Keratinocyte (primary cell): ENCODE measurements around the gene MIF4GD. TPM values are rescaled to one million over a fixed set of nuclear protein-coding genes. Genes with fewer than 3 reads are reported as not detected.

Source experiments
- DNase-seq: peaks from one replicate; pipeline ENCODE4 v3.0.0-alpha.2; 2011; ENCODE audit warnings: low read depth, missing footprints, low spot score
- FAIRE-seq: peaks from 2 replicates; lab custom pipeline; 2011; peaks lifted over from hg19 to GRCh38; lab: Jason Lieb, UNC
- H2AFZ ChIP-seq: 2 replicates; pipeline ENCODE4 v1.6.0; 2012; ENCODE audit warnings: low read length, control low read depth, inconsistent platforms; ENCODE audit not compliant: control insufficient read depth
- H3K27ac ChIP-seq: 2 replicates; pipeline ENCODE4 v1.5.1; 2011; ENCODE audit warnings: low read length; ENCODE audit not compliant: control insufficient read depth, insufficient read depth
- H3K27me3 ChIP-seq: 3 replicates; pipeline ENCODE4 v1.6.0; 2011; ENCODE audit warnings: low read length; ENCODE audit not compliant: control insufficient read depth, insufficient read depth; ENCODE audit errors: extremely low read depth
- H3K36me3 ChIP-seq, 2 experiments: 2 replicates in 1 of 2; 3 replicates in 1 of 2; pipeline ENCODE4 v1.5.1; 2011; ENCODE audit warnings: low read length in 2 of 2, mild to moderate bottlenecking in 1 of 2; ENCODE audit not compliant: control insufficient read depth in 2 of 2, insufficient read depth in 2 of 2; ENCODE audit errors: extremely low read depth in 1 of 2
- H3K4me1 ChIP-seq: 3 replicates; pipeline ENCODE4 v1.5.1; 2011; ENCODE audit warnings: low read length; ENCODE audit not compliant: control insufficient read depth, insufficient read depth; ENCODE audit errors: extremely low read depth
- H3K4me2 ChIP-seq: 3 replicates; pipeline ENCODE4 v1.6.0; 2011; ENCODE audit warnings: low read depth, low read length; ENCODE audit not compliant: control insufficient read depth, insufficient read depth; ENCODE audit errors: extremely low read depth
- H3K4me3 ChIP-seq, 3 experiments: fragments of 200-600 bp in 1 of 3; sonication (generic) in 1 of 3; 2 replicates in 2 of 3; 3 replicates in 1 of 3; pipeline ENCODE4 v1.5.1; 2011 to 2016; ENCODE audit warnings: low read length in 3 of 3, mild to moderate bottlenecking in 3 of 3, control low read depth in 2 of 3, inconsistent platforms in 1 of 3, low read depth in 1 of 3, mixed read lengths in 1 of 3, mixed run types in 1 of 3, moderate library complexity in 1 of 3; ENCODE audit not compliant: control insufficient read depth in 2 of 3, insufficient read depth in 2 of 3; ENCODE audit errors: extremely low read depth in 1 of 3
- H3K79me2 ChIP-seq: 2 replicates; pipeline ENCODE4 v1.6.0; 2012; ENCODE audit warnings: low read length; ENCODE audit not compliant: control insufficient read depth, insufficient read depth
- H3K9ac ChIP-seq: 3 replicates; pipeline ENCODE4 v1.6.0; 2011; ENCODE audit warnings: low read length; ENCODE audit not compliant: control insufficient read depth, insufficient read depth; ENCODE audit errors: extremely low read depth
- H3K9me1 ChIP-seq: 3 replicates; pipeline ENCODE4 v1.6.0; 2011; ENCODE audit warnings: low read length; ENCODE audit not compliant: control insufficient read depth, insufficient read depth; ENCODE audit errors: extremely low read depth
- H3K9me3 ChIP-seq: 2 replicates; pipeline ENCODE4 v1.5.1; 2012; ENCODE audit warnings: low read depth, low read length; ENCODE audit not compliant: control insufficient read depth
- H4K20me1 ChIP-seq: 3 replicates; pipeline ENCODE4 v1.6.0; 2011; ENCODE audit warnings: low read length; ENCODE audit not compliant: control insufficient read depth, insufficient read depth; ENCODE audit errors: extremely low read depth
- EZH2 ChIP-seq: IDR thresholded peaks from one replicate; pipeline ENCODE4 v1.6.1; 2012; ENCODE audit warnings: inconsistent platforms, mild to moderate bottlenecking, low read length, moderate library complexity
- dilution Hi-C: fragments of 300-500 bp; cut with MboI; formaldehyde crosslinking; loops from one replicate; pipeline ENCODE4 v1.7.0; 2020; ENCODE audit warnings: low sequenced_read_pairs; ENCODE audit not compliant: extremely low pct_ligation_motif_present
- polyA plus RNA-seq, 5 experiments: library from polyadenylated mRNA; depleted of rRNA in 3 of 5; stranded (reverse) in 3 of 5; stranded (forward) in 1 of 5; unstranded in 1 of 5; fragments of >200 nt; gene quantifications; 1 replicate in 1 of 5; 2 replicates in 3 of 5; 3 replicates in 1 of 5; pipeline versions ENCODE4 v1.2.1 to v1.2.3, GENCODE V29; 2011 to 2012; ENCODE audit warnings: missing spikeins in 2 of 5, low read depth in 1 of 5, low replicate concordance in 1 of 5
- TF ChIP-seq, protein P1 (sequence below), 3 experiments: IDR thresholded peaks in 1 of 3; conservative IDR thresholded peaks in 1 of 3; optimal IDR thresholded peaks in 1 of 3; 2 replicates in 2 of 3; 3 replicates in 1 of 3; pipeline versions ENCODE3 to v1.5.1; 2011; ENCODE audit warnings: low read length in 3 of 3, mild to moderate bottlenecking in 3 of 3, moderate library complexity in 2 of 3, control low read depth in 1 of 3, inconsistent platforms in 1 of 3; ENCODE audit not compliant: insufficient read depth in 2 of 3; ENCODE audit errors: extremely low read depth in 1 of 3

The MIF4GD gene
- polyA plus RNA-seq, 1 donor (not counting 4 experiments of a cell fraction or from before 2014, with no cell fraction given) = 15.9 TPM

- no peak for DNase-seq
- Histone ChIP-seq H3K9me1 (no peaks in the 10 kb centered on the region), H3K9me3 (no peaks in the 10 kb centered on the region), H3K4me1 (no peaks in the 10 kb centered on the region), H2AFZ (no peak overlapping the region), H3K4me2 (no peak overlapping the region), H3K4me3 (no peak overlapping the region), H3K9ac (no peak overlapping the region), H3K27ac (no peak overlapping the region), H4K20me1 (no peaks in the 10 kb centered on the region), H3K79me2 (peaks cover 11% of the 10 kb centered on the region), H3K27me3 (no peaks in the 10 kb centered on the region), H3K36me3 (peaks cover 46 to 50% of the 10 kb centered on the region in 2 experiments)
- no peak for FAIRE-seq
- TF ChIP-seq, protein P1, sequence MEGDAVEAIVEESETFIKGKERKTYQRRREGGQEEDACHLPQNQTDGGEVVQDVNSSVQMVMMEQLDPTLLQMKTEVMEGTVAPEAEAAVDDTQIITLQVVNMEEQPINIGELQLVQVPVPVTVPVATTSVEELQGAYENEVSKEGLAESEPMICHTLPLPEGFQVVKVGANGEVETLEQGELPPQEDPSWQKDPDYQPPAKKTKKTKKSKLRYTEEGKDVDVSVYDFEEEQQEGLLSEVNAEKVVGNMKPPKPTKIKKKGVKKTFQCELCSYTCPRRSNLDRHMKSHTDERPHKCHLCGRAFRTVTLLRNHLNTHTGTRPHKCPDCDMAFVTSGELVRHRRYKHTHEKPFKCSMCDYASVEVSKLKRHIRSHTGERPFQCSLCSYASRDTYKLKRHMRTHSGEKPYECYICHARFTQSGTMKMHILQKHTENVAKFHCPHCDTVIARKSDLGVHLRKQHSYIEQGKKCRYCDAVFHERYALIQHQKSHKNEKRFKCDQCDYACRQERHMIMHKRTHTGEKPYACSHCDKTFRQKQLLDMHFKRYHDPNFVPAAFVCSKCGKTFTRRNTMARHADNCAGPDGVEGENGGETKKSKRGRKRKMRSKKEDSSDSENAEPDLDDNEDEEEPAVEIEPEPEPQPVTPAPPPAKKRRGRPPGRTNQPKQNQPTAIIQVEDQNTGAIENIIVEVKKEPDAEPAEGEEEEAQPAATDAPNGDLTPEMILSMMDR (optimal IDR thresholded peaks at IDR 0.05 in 1 of 3, IDR thresholded peaks at IDR 0.05 in 1 of 3, conservative IDR thresholded peaks at IDR 0.05 in 1 of 3; ENCODE audit: extremely low read depth in 1 of 3, insufficient read depth in 2 of 3, low read length in 3 of 3) = no peak
- no peak for TF ChIP-seq EZH2
- dilution Hi-C loops = no loop called here
Observed at GRCh38 chr17:75245011-75245410, 26.0 kb downstream of the MIF4GD start.

DNA sequence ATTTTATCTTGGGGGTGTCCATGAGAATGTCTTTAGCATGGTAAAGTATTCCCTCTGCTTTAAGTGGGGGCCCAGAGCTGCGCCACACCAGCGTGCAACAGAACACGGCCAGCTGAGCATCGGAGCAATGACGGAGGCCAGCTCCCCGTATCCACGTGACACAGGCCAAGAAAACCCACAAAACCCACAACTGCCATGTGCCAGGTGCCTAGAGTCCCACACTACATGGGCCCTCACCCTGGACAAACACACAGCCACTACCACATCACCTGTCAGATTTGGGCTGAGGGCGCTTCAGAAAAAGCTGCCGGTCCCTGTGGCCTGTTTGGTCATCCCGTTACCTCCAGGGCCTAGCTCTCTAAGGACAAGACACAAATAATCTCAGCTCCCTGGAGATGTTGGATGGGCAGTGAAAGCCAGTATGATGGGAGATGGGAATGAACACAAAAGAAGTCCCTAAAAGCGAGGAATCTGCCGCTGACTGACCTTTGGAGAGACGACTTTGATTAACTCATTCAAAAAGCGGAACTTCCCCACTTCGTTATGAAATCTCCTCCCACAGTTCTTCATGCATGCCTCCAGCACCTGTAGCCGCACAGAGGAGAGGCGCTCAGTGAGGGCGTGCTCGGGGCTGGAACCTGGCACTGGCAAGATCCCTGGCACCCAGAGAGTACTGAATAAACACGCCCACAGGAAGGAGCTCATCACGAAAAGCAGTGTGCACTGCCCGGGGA lies 26.7 kb downstream of the MIF4GD start:
- Histone ChIP-seq H4K20me1 (no peaks in the 10 kb centered on the region), H3K9ac (no peak overlapping the region), H3K4me3 (no peak overlapping the region), H3K79me2 (peaks cover 5% of the 10 kb centered on the region), H2AFZ (no peak overlapping the region), H3K9me3 (no peaks in the 10 kb centered on the region), H3K36me3 (peaks cover 48 to 55% of the 10 kb centered on the region in 2 experiments), H3K27ac (no peak overlapping the region), H3K4me1 (no peaks in the 10 kb centered on the region), H3K9me1 (no peaks in the 10 kb centered on the region), H3K27me3 (no peaks in the 10 kb centered on the region), H3K4me2 (no peak overlapping the region)
- TF ChIP-seq, protein P1 (optimal IDR thresholded peaks at IDR 0.05 in 1 of 3, IDR thresholded peaks at IDR 0.05 in 1 of 3, conservative IDR thresholded peaks at IDR 0.05 in 1 of 3; ENCODE audit: extremely low read depth in 1 of 3, insufficient read depth in 2 of 3, low read length in 3 of 3) = no peak
- TF ChIP-seq EZH2 = no peak
- FAIRE-seq (no peak), DNase-seq (no peak)
- dilution Hi-C loops = no loop called here
